HepG2 (cell line): ENCODE data around the gene DCAF16. TPM values are rescaled to one million over a fixed set of nuclear protein-coding genes. Genes with fewer than 3 reads are reported as not detected.

Experiments
- ATAC-seq: fragments of 200-7000 bp; cut with Tn5 transposase; 3 replicates; pipeline ENCODE4 v1.9.1; 2020; ENCODE audit warnings: mild to moderate bottlenecking, moderate library complexity
- BruUV-seq: library from RNA; stranded (reverse); fragments of 400-500 nt; replicated peaks from 2 replicates; lab custom pipeline; 2021; lab: Mats Ljungman, UMichigan
- CTCF ChIA-PET: fragments of 300-600 bp; formaldehyde crosslinking; extraction: SDS; loops from one replicate; lab custom pipeline; 2021; ENCODE audit warnings: low total read pairs, inconsistent platforms, low intra/inter-chr PET ratio; lab: Yijun Ruan, JAX
- POLR2A ChIA-PET: fragments of 350-600 bp; sonication (Branson Sonifier 250); formaldehyde crosslinking; loops from one replicate; lab custom pipeline; 2020; ENCODE audit warnings: antibody characterized with exemption, inconsistent platforms; lab: Yijun Ruan, JAX
- DNase-seq: peaks from one replicate; pipeline ENCODE4 v3.0.0-alpha.2; 2015; ENCODE audit warnings: low spot score
- FAIRE-seq: peaks from 3 replicates; lab custom pipeline; 2011; peaks lifted over from hg19 to GRCh38; lab: Jason Lieb, UNC
- H2AFZ ChIP-seq: one replicate; pipeline ENCODE4 v1.6.1; 2011; ENCODE audit warnings: low read length, inconsistent platforms
- H3K27ac ChIP-seq: fragments of 300-600 bp; 3 replicates; pipeline ENCODE4 v1.8.0; 2011; ENCODE audit warnings: mixed run types, mild to moderate bottlenecking, mixed read lengths, low read length, inconsistent platforms; ENCODE audit not compliant: insufficient read depth; ENCODE audit errors: extremely low read length
- H3K27me3 ChIP-seq, 2 experiments: fragments of 200-600 bp in 1 of 2; 2 replicates in 1 of 2; 3 replicates in 1 of 2; pipeline versions ENCODE4 v1.6.0 to v1.8.0; 2011; ENCODE audit warnings: low read length in 2 of 2, mild to moderate bottlenecking in 2 of 2, moderate library complexity in 2 of 2, inconsistent platforms in 1 of 2; ENCODE audit not compliant: insufficient read depth in 2 of 2, control insufficient read depth in 1 of 2
- H3K36me3 ChIP-seq, 2 experiments: fragments of 200-600 bp in 1 of 2; replicated peaks in 1 of 2; 2 replicates in 1 of 2; 3 replicates in 1 of 2; pipeline versions ENCODE4 v1.5.1 to v1.8.0; 2011; ENCODE audit warnings: low read length in 2 of 2, inconsistent platforms in 1 of 2; ENCODE audit not compliant: insufficient read depth in 2 of 2, control insufficient read depth in 1 of 2
- H3K4me1 ChIP-seq: 2 replicates; pipeline ENCODE4 v1.5.1; 2012; ENCODE audit warnings: low read length, inconsistent platforms; ENCODE audit not compliant: insufficient read depth
- H3K4me2 ChIP-seq: 2 replicates; pipeline ENCODE4 v1.6.0; 2011; ENCODE audit warnings: low read depth, low read length, inconsistent platforms
- H3K4me3 ChIP-seq, 3 experiments: fragments of 200-600 bp in 1 of 3; sonication (generic), shearing (Covaris generic) in 1 of 3; replicated peaks in 1 of 3; 2 replicates each; pipeline ENCODE4 v1.5.1; 2011 to 2016; ENCODE audit warnings: low read length in 3 of 3, inconsistent platforms in 2 of 3, low read depth in 2 of 3, mild to moderate bottlenecking in 2 of 3, control low read depth in 1 of 3, mixed read lengths in 1 of 3; ENCODE audit not compliant: insufficient read depth in 1 of 3
- H3K79me2 ChIP-seq: one replicate; pipeline ENCODE4 v1.6.1; 2011; ENCODE audit warnings: low read length, inconsistent platforms; ENCODE audit not compliant: insufficient read depth
- H3K9ac ChIP-seq: 2 replicates; pipeline ENCODE4 v1.6.0; 2011; ENCODE audit warnings: mild to moderate bottlenecking, low read depth, low read length, inconsistent platforms; ENCODE audit not compliant: insufficient read depth
- H3K9me3 ChIP-seq: 2 replicates; pipeline ENCODE4 v1.5.1; 2012; ENCODE audit warnings: mild to moderate bottlenecking, low read length
- H4K20me1 ChIP-seq: 2 replicates; pipeline ENCODE4 v1.6.0; 2011; ENCODE audit warnings: inconsistent platforms, mild to moderate bottlenecking, low read length, moderate library complexity; ENCODE audit not compliant: insufficient read depth
- CBX2 ChIP-seq, 2 experiments: fragments of 200-600 bp in 1 of 2; sonication (generic); formaldehyde crosslinking in 1 of 2; IDR thresholded peaks; 2 replicates each; pipeline versions ENCODE4 v1.7.0 to v1.8.1; 2018 to 2022; ENCODE audit warnings: low read depth in 2 of 2, low read length in 1 of 2, mild to moderate bottlenecking in 1 of 2, missing genetic modification reagents in 1 of 2
- CTCF ChIP-seq: sonication (generic); formaldehyde crosslinking; IDR thresholded peaks from 2 replicates; pipeline ENCODE4 v1.5.0; 2020; ENCODE audit warnings: mild to moderate bottlenecking, missing genetic modification reagents, moderate library complexity
- EEA1 ChIP-seq: sonication (generic); formaldehyde crosslinking; IDR thresholded peaks from 2 replicates; pipeline ENCODE4 v1.5.1; 2020; ENCODE audit warnings: mild to moderate bottlenecking, missing genetic modification reagents, borderline replicate concordance
- GLI4 ChIP-seq: sonication (generic); formaldehyde crosslinking; IDR thresholded peaks from 2 replicates; pipeline ENCODE4 v1.5.1; 2020; ENCODE audit warnings: missing genetic modification reagents, mild to moderate bottlenecking, moderate library complexity, borderline replicate concordance
- MAZ ChIP-seq, 2 experiments: sonication (generic) in 1 of 2; formaldehyde crosslinking in 1 of 2; IDR thresholded peaks; 2 replicates each; pipeline versions ENCODE4 v1.5.0 to v1.6.1; 2012 to 2020; ENCODE audit warnings: low read depth in 2 of 2, mild to moderate bottlenecking in 2 of 2, borderline replicate concordance in 1 of 2, improper control_type of control experiment in 1 of 2, low read length in 1 of 2, missing genetic modification reagents in 1 of 2, moderate library complexity in 1 of 2
- STAG1 ChIP-seq: sonication (generic); formaldehyde crosslinking; IDR thresholded peaks from 2 replicates; pipeline ENCODE4 v1.4.0; 2020; ENCODE audit warnings: missing genetic modification reagents
- ZNF33B ChIP-seq: sonication (generic); formaldehyde crosslinking; IDR thresholded peaks from 2 replicates; pipeline ENCODE4 v1.5.1; 2020; ENCODE audit warnings: mild to moderate bottlenecking, missing genetic modification reagents
- ZNF562 ChIP-seq: sonication (generic); formaldehyde crosslinking; IDR thresholded peaks from 2 replicates; pipeline ENCODE4 v1.8.0; 2022; ENCODE audit warnings: missing genetic modification reagents, borderline replicate concordance
- ZNF740 ChIP-seq: sonication (generic); formaldehyde crosslinking; IDR thresholded peaks from 2 replicates; pipeline ENCODE4 v1.4.0; 2020; ENCODE audit warnings: missing genetic modification reagents
- WGBS: methylation state at CpG from one replicate; pipeline ENCODE4 v1.1.6; 2017; ENCODE audit warnings: low lambda C conversion rate; 5-methylcytosine and 5-hydroxymethylcytosine counted together
- in situ Hi-C: cut with HindIII; loops from 2 replicates; pipeline ENCODE4 v1.10.0; 2017; ENCODE audit warnings: low pct_unique_long_range_greater_than_20kb; ENCODE audit not compliant: extremely low pct_ligation_motif_present
- intact Hi-C: fragments of 100-400 bp; cut with micrococcal nuclease; formaldehyde crosslinking; loops from one replicate; pipeline ENCODE4 v1.10.0; 2022; ENCODE audit not compliant: unreplicated experiment
- polyA plus RNA-seq, 8 experiments: library from polyadenylated mRNA; depleted of rRNA in 3 of 8; stranded (reverse) in 7 of 8; unstranded in 1 of 8; fragments of >200 nt; fragmentation: Illumina TruSeq in 4 of 8; extraction: Trizol in 4 of 8; gene quantifications; 2 replicates each; pipeline versions ENCODE4 v1.2.1 to v1.2.3, GENCODE V29; 2011 to 2016; ENCODE audit warnings: low read depth in 4 of 8, missing spikeins in 1 of 8, mixed read lengths in 1 of 8; ENCODE audit not compliant: insufficient read depth in 1 of 8
- total RNA-seq, 5 experiments: library from RNA; depleted of rRNA; stranded (reverse); fragments of >200 nt; fragmentation: Illumina TruSeq; extraction: Trizol; gene quantifications; 2 replicates each; pipeline ENCODE4 v1.2.3, GENCODE V29; 2016; ENCODE audit warnings: low read depth in 1 of 5
- TF ChIP-seq, protein P1 (sequence below): IDR thresholded peaks from 2 replicates; pipeline ENCODE4 v1.6.1; 2016
- TF ChIP-seq, protein P2 (sequence below): sonication (generic); formaldehyde crosslinking; IDR thresholded peaks from 2 replicates; pipeline ENCODE4 v1.5.0; 2020; ENCODE audit warnings: mild to moderate bottlenecking, low read depth, missing genetic modification reagents, borderline replicate concordance

Gene DCAF16
- total and polyA plus RNA-seq, 2 of the 13 experiments (the other 11 are each of a cell fraction or from before 2014, with no cell fraction given) = 37.5 to 41.9 TPM

DNA sequence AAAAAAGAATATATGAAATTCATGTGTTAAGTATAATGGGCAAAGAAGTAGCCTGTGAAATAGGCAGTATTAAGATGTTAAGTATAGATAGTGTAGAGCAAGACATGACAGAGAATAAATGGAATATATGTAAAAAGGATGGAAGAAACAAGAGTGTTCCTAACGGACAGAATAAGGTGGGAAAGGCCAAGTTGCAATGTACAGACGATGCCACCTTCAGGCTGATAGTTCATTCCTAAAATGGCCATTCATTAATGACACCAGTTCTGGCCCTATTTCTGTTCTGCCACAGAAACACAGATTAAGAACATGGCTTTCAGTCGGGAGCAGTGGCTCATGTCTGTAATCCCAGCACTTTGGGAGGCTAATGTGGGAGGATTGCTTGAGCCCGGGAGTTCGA is 24.7 kb downstream of the DCAF16 start (continued):
- TF ChIP-seq, protein P1, sequence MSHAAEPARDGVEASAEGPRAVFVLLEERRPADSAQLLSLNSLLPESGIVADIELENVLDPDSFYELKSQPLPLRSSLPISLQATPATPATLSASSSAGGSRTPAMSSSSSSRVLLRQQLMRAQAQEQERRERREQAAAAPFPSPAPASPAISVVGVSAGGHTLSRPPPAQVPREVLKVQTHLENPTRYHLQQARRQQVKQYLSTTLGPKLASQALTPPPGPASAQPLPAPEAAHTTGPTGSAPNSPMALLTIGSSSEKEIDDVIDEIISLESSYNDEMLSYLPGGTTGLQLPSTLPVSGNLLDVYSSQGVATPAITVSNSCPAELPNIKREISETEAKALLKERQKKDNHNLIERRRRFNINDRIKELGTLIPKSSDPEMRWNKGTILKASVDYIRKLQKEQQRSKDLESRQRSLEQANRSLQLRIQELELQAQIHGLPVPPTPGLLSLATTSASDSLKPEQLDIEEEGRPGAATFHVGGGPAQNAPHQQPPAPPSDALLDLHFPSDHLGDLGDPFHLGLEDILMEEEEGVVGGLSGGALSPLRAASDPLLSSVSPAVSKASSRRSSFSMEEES (CRISPR knock-in tag) = no peak
- TF ChIP-seq STAG1 (CRISPR knock-in tag) (peak; percentile 32; the same call in 1 of the 2 replicates), GLI4 (CRISPR knock-in tag) (no peak), CTCF (peak; percentile 40), ZNF562 (CRISPR knock-in tag) (no peak), ZNF740 (no peak)

GRCh38 chr4:17781300-17782287 is 29.0 kb downstream of the DCAF16 start, which contains the start of gene FAM184B:
FAM184B (minus strand) TSS chr4:17781621; CDS start chr4:17781299, 322 bp downstream.
- H3K4me1 ChIP-seq = peaks cover 14% of the 10 kb centered on the region; the same call in 1 of the 2 replicates
- no peaks in the 10 kb centered on the region for H4K20me1 ChIP-seq
- no peak within 1 kb of the TSS for H2AFZ ChIP-seq
- intact Hi-C loops (no loop called here), in situ Hi-C loops (no loop called here)
- peaks cover 3 to 30% of the 10 kb centered on the region in 2 experiments for H3K27me3 ChIP-seq
- 61% methylated on average over 35 of the region's 82 CpGs for WGBS
- peak within 1 kb of the TSS; percentile 63 for H3K4me2 ChIP-seq
- FAIRE-seq (no peak), DNase-seq (no peak), ATAC-seq (peak; percentile 73)
- no peak within 1 kb of the TSS for H3K9ac ChIP-seq
- no peaks in the 10 kb centered on the region for H3K9me3 ChIP-seq
- CTCF ChIA-PET = no interaction called here
- POLR2A ChIA-PET = no interaction called here
- H3K36me3 ChIP-seq = no peaks in the 10 kb centered on the region
- H3K27ac ChIP-seq = no peak within 1 kb of the TSS
- no peaks in the 10 kb centered on the region for H3K79me2 ChIP-seq
- H3K4me3 ChIP-seq = peak within 1 kb of the TSS; percentile 20 to 56 (median 40)
- BruUV-seq = no TSS peak
- TF ChIP-seq, protein P2, sequence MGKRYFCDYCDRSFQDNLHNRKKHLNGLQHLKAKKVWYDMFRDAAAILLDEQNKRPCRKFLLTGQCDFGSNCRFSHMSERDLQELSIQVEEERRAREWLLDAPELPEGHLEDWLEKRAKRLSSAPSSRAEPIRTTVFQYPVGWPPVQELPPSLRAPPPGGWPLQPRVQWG (CRISPR knock-in tag) = no peak
- TF ChIP-seq MAZ (IDR thresholded peaks at IDR 0.05; ENCODE audit: borderline replicate concordance, low read depth, low read length) = no peak
- TF ChIP-seq MAZ (CRISPR knock-in tag; IDR thresholded peaks at IDR 0.05; ENCODE audit: low read depth) = no peak
- TF ChIP-seq EEA1 (CRISPR knock-in tag) = 0 out of 2 replicates have a peak, but pooled peaks have one; percentile 60
- TF ChIP-seq ZNF33B (CRISPR knock-in tag) = peak; percentile 55; the same call in 1 of the 2 replicates
- TF ChIP-seq CBX2 (IDR thresholded peaks at IDR 0.05; ENCODE audit: low read depth, low read length) = no peak
- TF ChIP-seq CBX2 (CRISPR knock-in tag; IDR thresholded peaks at IDR 0.05; ENCODE audit: low read depth) = peak; percentile 83; the same call in 1 of the 2 replicates
